Hematopoietic multipotent progenitor cell treated with erythropoietin and hydrocortisone succinate and interleukin-3 and kit ligand, for 15 days (in vitro differentiated cells): ENCODE data around the gene NAT16.
"Not testable (repeated sequence)": the region's sequence is repeated elsewhere in the genome, so short reads cannot be mapped to it uniquely, and the experiment has no call there.

Source experiments
- DNase-seq: peaks from one replicate; pipeline ENCODE4 v3.0.0-alpha.2; 2015; ENCODE audit warnings: low spot score

NAT16 gene

GRCh38 chr7:101156866-101157589 is 23.1 kb downstream of the NAT16 start:
- no peak for DNase-seq

DNA sequence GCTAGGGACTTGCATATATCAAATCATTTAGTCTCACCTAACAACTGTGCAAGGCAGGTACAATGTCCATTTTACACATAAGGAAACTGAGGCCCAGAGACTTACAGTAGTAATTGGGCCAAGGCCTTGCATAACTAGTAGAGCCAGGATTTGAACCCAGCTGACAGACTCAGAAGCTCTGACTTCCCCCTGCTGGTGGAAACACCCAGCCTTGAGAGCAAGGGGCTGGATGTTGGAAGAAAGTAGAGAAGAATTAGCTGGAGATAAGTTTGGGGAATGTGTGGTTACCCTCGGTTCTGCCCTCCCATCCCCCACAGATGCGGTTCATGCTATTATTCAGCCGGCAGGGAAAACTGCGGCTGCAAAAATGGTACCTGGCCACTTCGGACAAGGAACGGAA is 23.8 kb downstream of the NAT16 start:
- no peak for DNase-seq

GRCh38 chr7:101155303-101155702 is 24.8 kb downstream of the NAT16 start:
- DNase-seq: no peak

DNA sequence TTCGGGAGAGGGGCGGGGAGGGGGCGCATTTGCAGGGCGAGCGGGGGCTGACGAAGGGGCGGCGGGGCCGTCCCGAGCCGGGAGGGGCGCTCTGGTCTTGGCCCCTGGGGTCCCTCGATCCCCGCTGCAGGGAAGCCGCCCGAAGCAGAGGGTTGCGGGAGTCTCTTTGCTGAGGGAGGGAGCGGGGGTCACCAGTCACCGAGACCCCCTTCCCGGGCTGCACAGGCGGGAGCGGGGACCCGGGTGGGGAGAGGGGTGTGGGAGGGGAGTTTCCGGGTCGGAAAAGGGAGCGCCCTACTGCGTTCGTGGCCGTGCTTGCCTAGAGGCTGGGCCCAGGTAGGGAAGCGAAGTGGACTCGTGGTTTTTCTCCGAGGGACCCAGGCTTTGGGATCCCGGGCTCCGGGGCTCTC is 25.4 kb downstream of the NAT16 start:
- DNase-seq: no peak

GRCh38 chr7:101153969-101154692 is 26.0 kb downstream of the NAT16 start, which contains the start of gene AP1S1:
TSS of gene AP1S1 (plus strand) at chr7:101154476. CDS start at chr7:101154515, 39 bp downstream.
- peak; percentile 92 for DNase-seq

GRCh38 chr7:101151908-101152651 is 28.0 kb downstream of the NAT16 start:
- DNase-seq: no peak

DNA sequence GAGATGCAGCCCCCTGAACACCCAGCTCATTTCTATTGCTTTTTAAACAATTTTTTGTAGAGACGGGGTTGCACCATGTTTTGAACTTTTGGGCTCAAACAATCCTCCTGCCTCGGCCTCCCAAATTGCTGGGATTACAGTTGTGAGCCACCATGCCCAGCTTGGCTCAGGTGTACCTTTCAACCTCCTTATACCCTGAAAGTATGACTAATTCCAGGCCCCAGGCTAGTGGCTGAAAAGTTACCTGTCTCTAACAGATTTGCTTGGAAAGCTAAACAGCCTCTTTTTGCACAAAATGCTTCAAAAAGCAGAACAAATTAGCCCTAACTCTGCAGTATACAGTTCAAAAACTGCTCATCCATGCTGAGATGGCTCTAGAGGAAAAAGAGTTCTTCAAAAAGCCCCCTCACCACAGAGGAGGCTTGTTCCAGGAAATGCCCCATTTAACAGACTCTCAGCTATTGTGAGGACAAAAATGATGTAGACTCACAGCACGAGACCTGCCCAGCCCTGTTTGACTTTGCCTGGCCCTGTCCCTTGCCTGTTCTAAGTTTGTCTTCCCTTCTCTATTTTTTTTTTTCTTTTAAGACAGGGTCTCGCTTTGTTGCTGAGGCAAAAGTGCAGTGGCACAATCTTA is 39.2 kb downstream of the NAT16 start:
- DNase-seq: no peak

DNA sequence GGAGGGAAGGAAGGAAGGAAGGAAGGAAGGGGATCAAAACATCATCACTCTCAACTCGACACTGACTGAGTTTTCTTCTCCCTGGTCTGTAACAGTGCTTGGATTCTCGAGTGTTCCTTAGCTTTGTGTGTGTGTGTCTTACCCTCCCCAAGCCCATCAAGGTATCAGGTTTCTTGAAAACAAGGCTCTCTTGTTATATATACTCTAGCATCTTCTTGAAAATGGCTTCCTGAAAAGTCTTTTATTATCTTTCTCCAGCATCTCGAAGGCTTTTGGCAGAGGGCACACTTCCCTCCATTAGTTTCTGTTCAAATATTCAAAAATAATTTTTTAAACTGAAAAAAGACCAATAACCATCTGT is 39.8 kb downstream of the NAT16 start:
- DNase-seq: no peak

GRCh38 chr7:101138213-101138870 is 41.8 kb downstream of the NAT16 start:
- DNase-seq: peak; percentile 63

DNA sequence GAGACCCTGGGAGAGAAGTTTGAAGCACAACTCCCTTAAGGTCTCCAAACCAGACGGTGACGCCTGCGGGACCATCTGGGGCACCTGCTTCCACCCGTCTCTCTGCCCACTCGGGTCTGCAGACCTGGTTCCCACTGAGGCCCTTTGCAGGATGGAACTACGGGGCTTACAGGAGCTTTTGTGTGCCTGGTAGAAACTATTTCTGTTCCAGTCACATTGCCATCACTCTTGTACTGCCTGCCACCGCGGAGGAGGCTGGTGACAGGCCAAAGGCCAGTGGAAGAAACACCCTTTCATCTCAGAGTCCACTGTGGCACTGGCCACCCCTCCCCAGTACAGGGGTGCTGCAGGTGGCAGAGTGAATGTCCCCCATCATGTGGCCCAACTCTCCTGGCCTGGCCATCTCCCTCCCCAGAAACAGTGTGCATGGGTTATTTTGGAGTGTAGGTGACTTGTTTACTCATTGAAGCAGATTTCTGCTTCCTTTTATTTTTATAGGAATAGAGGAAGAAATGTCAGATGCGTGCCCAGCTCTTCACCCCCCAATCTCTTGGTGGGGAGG is 42.4 kb downstream of the NAT16 start:
- no peak for DNase-seq

DNA sequence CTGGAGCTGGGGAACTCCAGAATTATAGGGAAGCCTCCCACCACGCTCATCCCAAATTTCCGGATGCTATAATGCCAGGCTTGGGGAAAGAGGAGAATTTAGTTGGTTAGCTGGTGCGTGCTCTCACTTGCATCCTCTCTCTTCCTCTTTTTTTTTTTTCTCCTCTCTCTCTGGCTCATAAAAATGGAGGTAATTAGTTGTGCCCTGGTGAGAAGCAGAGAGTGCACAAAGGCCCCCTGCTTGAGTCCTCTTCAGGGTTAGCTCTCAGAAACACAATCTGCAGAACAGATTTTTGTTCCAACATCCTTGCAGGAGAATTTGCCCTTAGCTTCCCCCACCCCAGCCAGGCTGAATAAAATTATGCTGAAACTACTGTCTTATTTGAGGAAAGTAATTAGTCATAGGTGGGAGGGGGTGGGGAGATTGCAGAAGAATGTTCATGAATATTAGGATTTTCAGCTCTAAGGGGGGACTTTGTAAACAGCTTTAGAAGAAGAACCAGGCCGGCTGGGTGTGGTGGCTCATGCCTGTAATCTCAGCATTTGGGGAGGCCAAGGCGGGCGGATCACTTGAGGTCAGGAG is 45.6 kb downstream of the NAT16 start:
- no peak for DNase-seq

DNA sequence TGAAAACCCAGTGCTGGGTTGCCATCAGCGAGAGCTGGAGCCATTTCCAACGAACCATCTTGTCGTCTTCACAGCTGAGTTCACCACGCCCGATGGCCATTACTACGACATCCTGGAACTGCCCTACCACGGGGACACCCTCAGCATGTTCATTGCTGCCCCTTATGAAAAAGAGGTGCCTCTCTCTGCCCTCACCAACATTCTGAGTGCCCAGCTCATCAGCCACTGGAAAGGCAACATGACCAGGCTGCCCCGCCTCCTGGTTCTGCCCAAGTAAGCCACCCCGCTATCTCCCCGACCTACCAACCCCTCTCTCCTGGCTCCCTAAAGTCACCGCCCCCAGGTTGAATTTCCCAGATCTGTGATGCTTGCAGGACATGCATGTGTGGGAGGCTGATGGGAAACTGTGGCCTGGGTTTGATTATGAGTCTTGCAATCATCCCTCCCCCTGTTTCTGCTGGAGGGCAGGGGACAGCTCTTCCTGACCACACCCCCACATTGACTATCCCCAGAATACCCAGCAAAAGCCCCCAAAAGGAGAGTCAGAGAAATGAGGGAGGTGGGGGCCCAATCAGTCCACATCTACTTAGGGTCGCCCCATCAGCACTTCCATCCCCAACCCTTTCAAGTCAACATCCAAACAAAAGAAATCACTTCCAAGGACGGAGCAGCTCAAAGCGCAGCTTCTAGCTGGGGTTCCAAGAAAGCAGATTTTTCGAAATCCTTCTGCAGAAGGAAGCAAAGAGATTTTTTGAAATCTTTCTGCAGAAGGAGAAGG is 46.3 kb downstream of the NAT16 start:
- DNase-seq: no peak

DNA sequence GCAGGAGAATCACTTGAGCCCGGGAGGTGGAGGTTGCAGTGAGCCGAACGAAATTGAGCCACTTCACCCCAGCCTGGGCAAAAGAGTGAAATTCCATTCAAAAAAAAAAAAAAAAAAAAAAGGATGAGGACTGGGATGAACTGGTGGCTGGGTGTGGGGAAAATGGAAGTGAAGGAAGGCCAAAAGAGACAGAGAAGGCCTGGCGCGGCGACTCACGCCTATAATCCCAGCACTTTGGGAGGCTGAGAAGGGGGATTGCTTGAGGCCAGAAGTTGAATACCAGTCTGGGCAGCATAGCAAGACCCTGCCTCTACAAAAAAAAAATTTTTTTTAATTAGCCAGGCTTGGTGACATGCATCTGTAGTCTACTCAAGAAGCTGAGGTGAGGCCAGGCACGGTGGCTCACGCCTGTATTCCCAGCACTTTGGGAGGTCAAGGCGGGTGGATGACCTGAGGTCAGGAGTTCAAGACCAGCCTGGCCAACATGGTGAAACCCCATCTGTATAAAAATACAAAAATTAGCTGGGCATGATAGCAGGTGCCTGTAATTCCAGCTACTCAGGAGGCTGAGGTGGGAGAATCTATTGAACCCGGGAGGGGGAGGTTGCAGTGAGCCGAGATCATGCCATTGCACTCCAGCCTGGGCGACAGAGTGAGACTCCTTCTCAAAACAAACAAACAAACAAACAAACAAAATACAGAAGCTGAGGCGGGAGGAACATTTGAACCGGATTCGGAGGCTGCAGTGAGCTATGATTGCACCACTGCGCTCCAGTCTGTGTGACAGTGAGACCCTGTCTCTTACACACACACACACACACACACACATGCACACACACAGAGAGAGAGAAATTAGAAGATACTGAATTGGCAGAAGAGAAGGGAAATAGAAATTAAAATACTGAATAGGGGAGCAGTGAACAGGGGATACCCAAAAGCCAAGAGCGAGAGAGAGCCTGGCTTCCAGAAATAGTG is 47.2 kb downstream of the NAT16 start:
- not testable (repeated sequence) for DNase-seq

GRCh38 chr7:101129603-101130117 is 50.4 kb downstream of the NAT16 start:
- DNase-seq: no peak

DNA sequence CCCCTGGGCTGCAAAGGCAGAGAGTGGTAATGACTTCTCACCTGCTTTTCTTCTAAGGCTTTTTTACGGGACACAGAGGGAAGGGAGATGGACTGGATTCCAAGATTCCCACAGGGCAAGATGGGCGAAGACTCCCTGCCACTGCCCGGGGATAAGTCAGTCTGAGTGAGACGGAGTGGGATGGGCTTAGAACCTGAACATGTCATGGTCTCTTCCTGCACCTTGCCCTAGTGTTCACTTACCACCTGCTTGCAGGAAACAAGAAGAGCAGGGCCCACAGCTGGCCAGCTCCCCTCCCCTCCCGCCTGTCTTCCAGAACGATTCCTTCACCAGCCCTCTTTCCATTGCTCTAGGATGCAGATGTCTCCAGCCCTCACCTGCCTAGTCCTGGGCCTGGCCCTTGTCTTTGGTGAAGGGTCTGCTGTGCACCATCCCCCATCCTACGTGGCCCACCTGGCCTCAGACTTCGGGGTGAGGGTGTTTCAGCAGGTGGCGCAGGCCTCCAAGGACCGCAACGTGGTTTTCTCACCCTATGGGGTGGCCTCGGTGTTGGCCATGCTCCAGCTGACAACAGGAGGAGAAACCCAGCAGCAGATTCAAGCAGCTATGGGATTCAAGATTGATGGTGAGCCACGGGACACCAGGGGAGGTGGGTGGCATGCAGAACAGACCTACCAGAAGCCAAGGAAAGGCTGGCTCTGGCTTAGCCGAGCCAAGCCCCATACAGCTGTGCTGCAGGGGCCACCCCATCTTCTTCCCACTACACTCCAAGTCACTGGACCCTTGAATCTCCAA is 51.9 kb downstream of the NAT16 start:
- DNase-seq: no peak

DNA sequence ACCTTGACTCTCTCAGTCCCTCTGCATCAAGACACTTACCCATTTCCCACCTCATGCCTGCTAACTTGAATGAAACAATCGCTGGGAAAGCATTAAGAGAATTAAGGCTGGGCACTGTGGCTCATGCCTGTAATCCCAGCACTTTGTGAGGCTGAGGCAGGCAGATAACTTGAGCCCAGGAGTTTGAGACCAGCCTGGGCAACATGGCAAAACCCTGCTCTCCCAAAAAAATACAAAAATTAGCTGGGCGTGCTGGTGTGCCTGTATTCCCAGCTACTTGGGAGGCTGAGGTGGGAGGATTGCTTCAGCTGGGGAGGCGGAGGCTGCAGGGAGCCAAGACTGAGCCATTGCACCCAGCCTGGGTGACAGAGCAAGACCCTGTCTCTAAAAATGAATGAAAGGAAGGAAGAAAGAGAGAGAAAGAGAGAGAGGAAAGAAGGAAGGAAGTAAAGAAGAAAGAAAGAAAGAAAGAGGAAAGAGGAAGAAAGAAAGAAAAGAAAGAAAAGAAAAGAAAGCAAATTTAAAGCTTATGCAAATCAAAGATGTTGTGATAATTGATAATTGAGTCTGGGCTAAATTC is 52.5 kb downstream of the NAT16 start:
- no peak for DNase-seq

GRCh38 chr7:101126651-101127459 is 53.2 kb downstream of the NAT16 start, which contains the start of gene SERPINE1:
TSS of gene SERPINE1 (plus strand) at chr7:101127104. CDS start at chr7:101128394, 1,290 bp downstream.
- peak; percentile 29 for DNase-seq
